ENCODE measurements around the gene STK38.

- TF ChIP-seq, protein P1, sequence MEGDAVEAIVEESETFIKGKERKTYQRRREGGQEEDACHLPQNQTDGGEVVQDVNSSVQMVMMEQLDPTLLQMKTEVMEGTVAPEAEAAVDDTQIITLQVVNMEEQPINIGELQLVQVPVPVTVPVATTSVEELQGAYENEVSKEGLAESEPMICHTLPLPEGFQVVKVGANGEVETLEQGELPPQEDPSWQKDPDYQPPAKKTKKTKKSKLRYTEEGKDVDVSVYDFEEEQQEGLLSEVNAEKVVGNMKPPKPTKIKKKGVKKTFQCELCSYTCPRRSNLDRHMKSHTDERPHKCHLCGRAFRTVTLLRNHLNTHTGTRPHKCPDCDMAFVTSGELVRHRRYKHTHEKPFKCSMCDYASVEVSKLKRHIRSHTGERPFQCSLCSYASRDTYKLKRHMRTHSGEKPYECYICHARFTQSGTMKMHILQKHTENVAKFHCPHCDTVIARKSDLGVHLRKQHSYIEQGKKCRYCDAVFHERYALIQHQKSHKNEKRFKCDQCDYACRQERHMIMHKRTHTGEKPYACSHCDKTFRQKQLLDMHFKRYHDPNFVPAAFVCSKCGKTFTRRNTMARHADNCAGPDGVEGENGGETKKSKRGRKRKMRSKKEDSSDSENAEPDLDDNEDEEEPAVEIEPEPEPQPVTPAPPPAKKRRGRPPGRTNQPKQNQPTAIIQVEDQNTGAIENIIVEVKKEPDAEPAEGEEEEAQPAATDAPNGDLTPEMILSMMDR (IDR thresholded peaks at IDR 0.05) = no peak
- no peak for TF ChIP-seq POLR2A (IDR thresholded peaks at IDR 0.05)
Measured at GRCh38 chr6:36516559-36516958, 30.7 kb downstream of the STK38 start.
